CD4-positive, alpha-beta T cell treated with Interferon gamma for 1 hour (primary cell): ENCODE data around the gene FBXL16.

Experiments
- DNase-seq: peaks from one replicate; pipeline ENCODE4 v3.0.0-alpha.2; 2020

Gene FBXL16

GRCh38 chr16:658679-659571 lies 46.7 kb downstream of the FBXL16 start:
- DNase-seq: no peak

- DNase-seq: no peak
Measured at GRCh38 chr16:657487-657886, 48.1 kb downstream of the FBXL16 start.

GRCh38 chr16:654034-654433 lies 51.6 kb downstream of the FBXL16 start:
- DNase-seq: no peak

- DNase-seq: no peak
Measured at GRCh38 chr16:652454-653305, 52.9 kb downstream of the FBXL16 start.

GRCh38 chr16:651844-652243 lies 53.8 kb downstream of the FBXL16 start:
- no peak for DNase-seq

- DNase-seq: no peak
Measured at GRCh38 chr16:649631-650030, 56.0 kb downstream of the FBXL16 start.

- peak; percentile 87 for DNase-seq
Measured at GRCh38 chr16:648781-649589, 56.6 kb downstream of the FBXL16 start, which contains the start of gene WDR90. Gene WDR90, plus strand, starts transcription at chr16:649365. Its CDS starts 52 bp downstream, at chr16:649417.

- DNase-seq: no peak
Measured at GRCh38 chr16:648071-648780, 57.4 kb downstream of the FBXL16 start.

- no peak for DNase-seq
Measured at GRCh38 chr16:647173-647902, 58.3 kb downstream of the FBXL16 start.

GRCh38 chr16:646679-647172 lies 58.9 kb downstream of the FBXL16 start:
- DNase-seq: no peak

GRCh38 chr16:645852-646678 lies 59.5 kb downstream of the FBXL16 start:
- DNase-seq: no peak

GRCh38 chr16:644556-644955 lies 61.0 kb downstream of the FBXL16 start:
- DNase-seq: no peak

GRCh38 chr16:643050-643368 lies 62.6 kb downstream of the FBXL16 start:
- DNase-seq: no peak
